HepG2 (cell line): ENCODE data around the gene ZNFX1. TPM values are rescaled to one million over a fixed set of nuclear protein-coding genes. Genes with fewer than 3 reads are reported as not detected.

Source experiments
- AHR ChIP-seq: IDR thresholded peaks from 2 replicates; pipeline ENCODE4 v1.6.1; 2018; ENCODE audit warnings: missing genetic modification reagents, missing compliant biosample characterization
- BORCS8-MEF2B ChIP-seq: sonication (generic); formaldehyde crosslinking; IDR thresholded peaks from 2 replicates; pipeline ENCODE4 v1.8.0; 2022; ENCODE audit warnings: mild to moderate bottlenecking, missing genetic modification reagents
- CBFB ChIP-seq: sonication (generic); formaldehyde crosslinking; IDR thresholded peaks from 2 replicates; pipeline ENCODE4 v1.4.0; 2020; ENCODE audit warnings: missing genetic modification reagents
- FOXP1 ChIP-seq, 2 experiments: fragments of 450-650 bp in 1 of 2; IDR thresholded peaks; 2 replicates each; pipeline ENCODE4 v1.6.1; 2017 to 2018; ENCODE audit warnings: antibody characterized with exemption in 1 of 2
- GLMP ChIP-seq: sonication (generic); formaldehyde crosslinking; IDR thresholded peaks from 2 replicates; pipeline ENCODE4 v1.9.0; 2021; ENCODE audit warnings: missing genetic modification reagents, mild to moderate bottlenecking, borderline replicate concordance
- KLF16 ChIP-seq, 2 experiments: sonication (generic) in 1 of 2; formaldehyde crosslinking in 1 of 2; IDR thresholded peaks; 2 replicates each; pipeline versions ENCODE4 v1.6.1 to v1.8.0; 2016 to 2023; ENCODE audit warnings: missing genetic modification reagents in 2 of 2, missing compliant biosample characterization in 1 of 2
- NR2F6 ChIP-seq, 2 experiments: IDR thresholded peaks; 2 replicates each; pipeline ENCODE4 v1.6.1; 2016; ENCODE audit warnings: antibody characterized with exemption in 1 of 2, mild to moderate bottlenecking in 1 of 2
- PCBP1 ChIP-seq: fragments of 200-400 bp; formaldehyde crosslinking; IDR thresholded peaks from 2 replicates; pipeline ENCODE4 v1.6.1; 2017; ENCODE audit warnings: mild to moderate bottlenecking, low read depth, low read length, borderline replicate concordance
- RNF2 ChIP-seq: fragments of 450-650 bp; conservative IDR thresholded peaks from 2 replicates; pipeline ENCODE4 v1.6.1; 2016; ENCODE audit warnings: low read depth
- RNF219 ChIP-seq: sonication (generic); formaldehyde crosslinking; IDR thresholded peaks from 2 replicates; pipeline ENCODE4 v1.5.0; 2020; ENCODE audit warnings: mild to moderate bottlenecking, missing genetic modification reagents
- SIX1 ChIP-seq: sonication (generic); formaldehyde crosslinking; IDR thresholded peaks from 2 replicates; pipeline ENCODE4 v1.4.0; 2020; ENCODE audit warnings: missing genetic modification reagents, borderline replicate concordance
- SSRP1 ChIP-seq: IDR thresholded peaks from 2 replicates; pipeline ENCODE4 v1.6.1; 2016; ENCODE audit warnings: control low read depth
- ZBTB34 ChIP-seq: sonication (generic); formaldehyde crosslinking; IDR thresholded peaks from 2 replicates; pipeline ENCODE4 v1.8.0; 2022; ENCODE audit warnings: mild to moderate bottlenecking, missing genetic modification reagents
- ZBTB38 ChIP-seq: sonication (generic); formaldehyde crosslinking; IDR thresholded peaks from 2 replicates; pipeline ENCODE4 v1.5.1; 2020; ENCODE audit warnings: mild to moderate bottlenecking, missing genetic modification reagents
- ZC3H4 ChIP-seq: sonication (generic); formaldehyde crosslinking; IDR thresholded peaks from 2 replicates; pipeline ENCODE4 v1.4.0; 2020; ENCODE audit warnings: missing genetic modification reagents, borderline replicate concordance
- ZFP37 ChIP-seq: sonication (generic); formaldehyde crosslinking; IDR thresholded peaks from 2 replicates; pipeline ENCODE4 v1.4.0; 2020; ENCODE audit warnings: missing genetic modification reagents, borderline replicate concordance
- ZNF124 ChIP-seq: sonication (generic); formaldehyde crosslinking; IDR thresholded peaks from 2 replicates; pipeline ENCODE4 v1.4.0; 2020; ENCODE audit warnings: missing genetic modification reagents
- ZNF136 ChIP-seq: sonication (generic); formaldehyde crosslinking; IDR thresholded peaks from 2 replicates; pipeline ENCODE4 v1.8.1; 2022; ENCODE audit warnings: low read depth, mild to moderate bottlenecking, moderate library complexity, missing genetic modification reagents
- ZNF275 ChIP-seq: sonication (generic); formaldehyde crosslinking; IDR thresholded peaks from 2 replicates; pipeline ENCODE4 v1.8.0; 2022; ENCODE audit warnings: missing genetic modification reagents, mild to moderate bottlenecking, inconsistent platforms, borderline replicate concordance
- ZNF550 ChIP-seq: sonication (generic); formaldehyde crosslinking; IDR thresholded peaks from 2 replicates; pipeline ENCODE4 v1.4.0; 2020; ENCODE audit warnings: mild to moderate bottlenecking, missing genetic modification reagents, borderline replicate concordance
- ZNF747 ChIP-seq: sonication (generic); formaldehyde crosslinking; IDR thresholded peaks from 2 replicates; pipeline ENCODE4 v1.8.1; 2023; ENCODE audit warnings: missing genetic modification reagents, mild to moderate bottlenecking, borderline replicate concordance
- ZNF773 ChIP-seq: sonication (generic); formaldehyde crosslinking; IDR thresholded peaks from 2 replicates; pipeline ENCODE4 v1.4.0; 2020; ENCODE audit warnings: missing genetic modification reagents, borderline replicate concordance
- ZNF850 ChIP-seq: sonication (generic); formaldehyde crosslinking; conservative IDR thresholded peaks from 2 replicates; pipeline ENCODE4 v1.9.0; 2021; ENCODE audit warnings: mild to moderate bottlenecking, missing genetic modification reagents
- ZSCAN29 ChIP-seq: sonication (generic); formaldehyde crosslinking; conservative IDR thresholded peaks from 2 replicates; pipeline ENCODE4 v1.4.0; 2020; ENCODE audit warnings: mild to moderate bottlenecking, missing genetic modification reagents
- polyA plus RNA-seq, 8 experiments: library from polyadenylated mRNA; depleted of rRNA in 3 of 8; stranded (reverse) in 7 of 8; unstranded in 1 of 8; fragments of >200 nt; fragmentation: Illumina TruSeq in 4 of 8; extraction: Trizol in 4 of 8; gene quantifications; 2 replicates each; pipeline versions ENCODE4 v1.2.1 to v1.2.3, GENCODE V29; 2011 to 2016; ENCODE audit warnings: low read depth in 4 of 8, missing spikeins in 1 of 8, mixed read lengths in 1 of 8; ENCODE audit not compliant: insufficient read depth in 1 of 8
- total RNA-seq, 5 experiments: library from RNA; depleted of rRNA; stranded (reverse); fragments of >200 nt; fragmentation: Illumina TruSeq; extraction: Trizol; gene quantifications; 2 replicates each; pipeline ENCODE4 v1.2.3, GENCODE V29; 2016; ENCODE audit warnings: low read depth in 1 of 5

The ZNFX1 gene
- total and polyA plus RNA-seq, 2 of the 13 experiments (the other 11 are each of a cell fraction or from before 2014, with no cell fraction given) = 2.9 to 11.1 TPM

GRCh38 chr20:49245921-49246740 lies 31.7 kb downstream of the ZNFX1 start (continued):
- TF ChIP-seq ZBTB34 (CRISPR knock-in tag) (0 out of 2 replicates have a peak, but pooled peaks have one; percentile 29), ZNF275 (CRISPR knock-in tag) (no peak), FOXP1 (IDR thresholded peaks at IDR 0.05) (no peak), FOXP1 (CRISPR knock-in tag; IDR thresholded peaks at IDR 0.05) (0 out of 2 replicates have a peak, but pooled peaks have one; percentile 12), CBFB (CRISPR knock-in tag) (no peak), NR2F6 (IDR thresholded peaks at IDR 0.05) (no peak), NR2F6 (CRISPR knock-in tag; IDR thresholded peaks at IDR 0.05) (no peak), BORCS8-MEF2B (CRISPR knock-in tag) (0 out of 2 replicates have a peak, but pooled peaks have one; percentile 50), ZNF136 (no peak), PCBP1 (no peak), ZNF747 (CRISPR knock-in tag) (no peak), ZC3H4 (no peak), SIX1 (CRISPR knock-in tag) (no peak), ZSCAN29 (CRISPR knock-in tag) (no peak), ZBTB38 (CRISPR knock-in tag) (no peak), KLF16 (CRISPR knock-in tag; IDR thresholded peaks at IDR 0.05) (0 out of 4 replicates have a peak, but pooled peaks of 1 of the 2 experiments have one; percentile 51), ZFP37 (CRISPR knock-in tag) (0 out of 2 replicates have a peak, but pooled peaks have one; percentile 71), ZNF773 (no peak), ZNF850 (CRISPR knock-in tag) (no peak), ZNF550 (CRISPR knock-in tag) (no peak), AHR (CRISPR knock-in tag) (no peak), SSRP1 (CRISPR knock-in tag) (peak; percentile 80; the same call in 1 of the 2 replicates), RNF2 (no peak), ZNF124 (CRISPR knock-in tag) (no peak), GLMP (no peak), RNF219 (CRISPR knock-in tag) (no peak)
